Activated B cell treated with CpG ODN at 0.5 μM for 24 hours (primary cell): ENCODE measurements around the gene COPE. TPM values are rescaled to one million over a fixed set of nuclear protein-coding genes. Genes with fewer than 3 reads are reported as not detected.

Source experiments
- ATAC-seq: fragments of 200-7000 bp; cut with Tn5 transposase; one replicate; pipeline ENCODE4 v1.10.0; 2021; ENCODE audit warnings: low read depth, mild to moderate bottlenecking, moderate library complexity
- CTCF ChIA-PET: fragments of 350-600 bp; sonication (Branson Sonifier 250); formaldehyde crosslinking; loops from one replicate; lab custom pipeline; 2021; ENCODE audit warnings: antibody characterized with exemption; lab: Charles Lee
- POLR2A ChIA-PET: fragments of 350-600 bp; sonication (Branson Sonifier 250); formaldehyde crosslinking; loops from one replicate; lab custom pipeline; 2021; ENCODE audit warnings: antibody characterized with exemption; lab: Charles Lee
- DNase-seq: peaks from one replicate; pipeline ENCODE4 v3.0.0; 2022
- H3K27ac Mint-ChIP-seq: one replicate; pipeline ENCODE4 v1.8.0; 2020; ENCODE audit warnings: mixed read lengths
- H3K27me3 Mint-ChIP-seq: one replicate; pipeline ENCODE4 v1.8.0; 2021; ENCODE audit warnings: mixed read lengths
- H3K36me3 Mint-ChIP-seq: one replicate; pipeline ENCODE4 v1.8.0; 2021; ENCODE audit warnings: low read depth, mixed read lengths
- H3K4me1 Mint-ChIP-seq: one replicate; pipeline ENCODE4 v1.8.0; 2021; ENCODE audit warnings: mixed read lengths
- H3K4me3 Mint-ChIP-seq: one replicate; pipeline ENCODE4 v1.8.0; 2020; ENCODE audit warnings: mild to moderate bottlenecking, mixed read lengths
- H3K9me3 Mint-ChIP-seq: one replicate; pipeline ENCODE4 v1.8.0; 2020; ENCODE audit warnings: mixed read lengths
- intact Hi-C: fragments of 100-400 bp; cut with micrococcal nuclease; formaldehyde crosslinking; loops from one replicate; pipeline ENCODE4 v1.15.1; 2024
- total RNA-seq: library from RNA; stranded (reverse); gene quantifications from 2 replicates; pipeline ENCODE4 v1.2.3, GENCODE V29; 2022
- TF ChIP-seq, protein P1 (sequence below): fragments of 200-600 bp; IDR thresholded peaks from one replicate; pipeline ENCODE4 v1.8.0; 2022; ENCODE audit warnings: antibody characterized with exemption, mild to moderate bottlenecking

Gene COPE
- total RNA-seq, 1 donor from 2014 or later = 253 TPM

DNA sequence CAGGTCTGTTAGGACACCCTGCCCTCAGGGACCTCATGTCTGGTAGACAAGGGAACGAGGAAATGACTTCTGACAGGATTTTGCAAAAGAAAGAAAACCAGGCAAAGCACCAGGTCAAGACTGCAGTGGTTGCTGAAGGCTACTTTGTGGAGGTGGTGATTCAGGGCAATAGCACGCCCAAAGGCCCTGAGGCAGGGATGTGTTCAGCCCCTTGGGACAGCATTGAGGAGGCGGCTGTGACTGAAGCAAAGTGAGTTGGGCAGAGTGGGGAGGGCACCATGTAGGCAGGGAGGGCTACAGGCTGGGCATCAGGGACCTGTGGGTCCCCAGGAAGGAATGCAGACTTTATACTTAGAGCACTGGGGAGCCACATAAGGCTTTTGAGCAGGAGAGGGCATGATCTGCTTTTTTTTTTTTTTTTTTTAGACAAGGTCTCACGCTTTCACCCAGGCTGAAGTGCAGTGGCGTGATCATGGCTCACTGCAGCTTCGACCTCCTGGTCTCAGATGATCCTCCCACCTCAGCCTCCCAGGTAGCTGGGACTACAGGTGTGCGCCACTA is 32.6 kb upstream of the COPE start:
- H3K9me3 Mint-ChIP-seq = no peaks in the 10 kb centered on the region
- H3K27ac Mint-ChIP-seq = no peak overlapping the region
- intact Hi-C loops = no loop called here
- H3K36me3 Mint-ChIP-seq = no peaks in the 10 kb centered on the region
- CTCF ChIA-PET = no interaction called here
- no peaks in the 10 kb centered on the region for H3K27me3 Mint-ChIP-seq
- ATAC-seq (no peak), DNase-seq (no peak)
- TF ChIP-seq, protein P1, sequence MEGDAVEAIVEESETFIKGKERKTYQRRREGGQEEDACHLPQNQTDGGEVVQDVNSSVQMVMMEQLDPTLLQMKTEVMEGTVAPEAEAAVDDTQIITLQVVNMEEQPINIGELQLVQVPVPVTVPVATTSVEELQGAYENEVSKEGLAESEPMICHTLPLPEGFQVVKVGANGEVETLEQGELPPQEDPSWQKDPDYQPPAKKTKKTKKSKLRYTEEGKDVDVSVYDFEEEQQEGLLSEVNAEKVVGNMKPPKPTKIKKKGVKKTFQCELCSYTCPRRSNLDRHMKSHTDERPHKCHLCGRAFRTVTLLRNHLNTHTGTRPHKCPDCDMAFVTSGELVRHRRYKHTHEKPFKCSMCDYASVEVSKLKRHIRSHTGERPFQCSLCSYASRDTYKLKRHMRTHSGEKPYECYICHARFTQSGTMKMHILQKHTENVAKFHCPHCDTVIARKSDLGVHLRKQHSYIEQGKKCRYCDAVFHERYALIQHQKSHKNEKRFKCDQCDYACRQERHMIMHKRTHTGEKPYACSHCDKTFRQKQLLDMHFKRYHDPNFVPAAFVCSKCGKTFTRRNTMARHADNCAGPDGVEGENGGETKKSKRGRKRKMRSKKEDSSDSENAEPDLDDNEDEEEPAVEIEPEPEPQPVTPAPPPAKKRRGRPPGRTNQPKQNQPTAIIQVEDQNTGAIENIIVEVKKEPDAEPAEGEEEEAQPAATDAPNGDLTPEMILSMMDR = no peak
- H3K4me3 Mint-ChIP-seq = no peak overlapping the region
- peaks cover 13% of the 10 kb centered on the region for H3K4me1 Mint-ChIP-seq
- POLR2A ChIA-PET = no interaction called here

- Mint-ChIP-seq H3K9me3 (no peaks in the 10 kb centered on the region), H3K36me3 (no peaks in the 10 kb centered on the region), H3K4me3 (no peak overlapping the region), H3K27ac (no peak overlapping the region), H3K4me1 (peaks cover 20% of the 10 kb centered on the region), H3K27me3 (no peaks in the 10 kb centered on the region)
- CTCF ChIA-PET = no interaction called here
- intact Hi-C loops = no loop called here
- ATAC-seq (no peak), DNase-seq (no peak)
- TF ChIP-seq, protein P1 = no peak
- POLR2A ChIA-PET = no interaction called here
Measured at GRCh38 chr19:18949858-18950257, 30.7 kb upstream of the COPE start.

DNA sequence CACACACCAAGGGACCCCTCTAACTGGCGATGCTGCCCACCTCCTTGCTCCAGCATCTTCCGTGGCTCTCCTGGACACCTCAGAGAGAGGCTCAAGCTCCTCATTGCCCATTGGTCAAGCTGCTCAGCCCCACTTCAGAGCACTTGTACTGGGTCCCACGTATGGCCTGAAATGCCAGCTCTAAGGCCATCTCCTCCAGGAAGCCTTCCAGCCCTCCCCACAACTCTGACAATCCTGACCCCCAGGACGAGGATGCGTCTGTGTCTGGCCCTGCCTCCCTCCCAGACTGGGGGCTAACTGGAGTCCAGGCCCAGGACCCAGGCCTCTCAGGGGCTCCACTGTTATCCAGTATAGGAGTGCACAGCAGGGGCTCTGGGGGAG is 29.8 kb upstream of the COPE start:
- Mint-ChIP-seq H3K4me3 (no peak overlapping the region), H3K27me3 (no peaks in the 10 kb centered on the region), H3K36me3 (no peaks in the 10 kb centered on the region), H3K27ac (no peak overlapping the region), H3K4me1 (peaks cover 23% of the 10 kb centered on the region), H3K9me3 (no peaks in the 10 kb centered on the region)
- ATAC-seq = no peak
- ChIA-PET CTCF (no interaction called here), POLR2A (interaction anchor here (0.6 kb wide), 1 partner anchor 19 kb away, joined by 5 read pairs; no protein-coding TSS in a partner anchor)
- TF ChIP-seq, protein P1 = no peak
- intact Hi-C loops = no loop called here
- DNase-seq = no peak

DNA sequence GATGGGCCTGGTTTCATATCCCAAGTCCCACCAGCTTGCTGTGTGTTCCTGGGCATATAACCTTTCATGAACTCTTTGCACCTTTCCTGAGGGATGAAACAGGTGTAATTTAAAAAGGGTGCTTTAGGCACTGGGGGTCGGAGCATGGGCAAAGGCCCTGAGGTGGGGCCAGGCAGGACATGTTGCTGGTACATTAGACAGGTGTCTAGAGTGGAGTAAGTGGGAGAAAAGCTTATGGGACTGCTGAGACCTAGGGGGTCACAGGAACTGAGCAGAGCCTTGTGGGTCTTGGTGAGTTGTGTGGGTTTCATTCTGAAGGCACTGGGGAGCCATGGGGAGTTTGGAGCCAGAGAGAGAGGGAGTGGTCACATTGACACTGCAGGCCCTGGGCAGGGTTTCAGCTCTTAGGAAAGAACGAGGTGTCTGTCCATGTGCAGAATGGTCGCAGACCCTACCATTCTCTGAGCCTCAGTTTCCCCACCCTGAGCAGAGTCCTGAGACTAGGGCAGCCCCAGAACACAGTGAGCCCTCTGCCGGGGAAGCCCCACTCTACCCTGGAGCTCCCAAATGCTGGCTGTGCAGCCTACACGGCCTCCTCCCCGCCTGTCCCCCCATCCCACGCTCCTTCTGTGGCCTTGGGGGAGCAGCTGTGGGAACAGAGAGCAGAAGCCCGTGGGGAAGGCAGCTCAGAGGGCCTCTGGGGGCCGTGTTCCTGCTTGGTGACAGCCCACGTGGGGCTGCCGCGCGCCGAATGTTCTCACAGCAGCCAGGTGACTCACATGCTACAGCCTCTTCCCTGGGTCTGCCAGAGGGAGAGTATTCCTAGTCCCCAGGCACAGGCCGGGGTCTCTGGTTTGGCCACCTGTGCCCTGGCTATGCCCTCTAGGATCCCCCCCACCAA is 29.1 kb upstream of the COPE start:
- H3K27ac Mint-ChIP-seq = no peak overlapping the region
- H3K27me3 Mint-ChIP-seq = no peaks in the 10 kb centered on the region
- no peak for ATAC-seq
- no peak overlapping the region for H3K4me3 Mint-ChIP-seq
- POLR2A ChIA-PET = interaction anchor here (0.6 kb wide), 2 partner anchors 19 to 114 kb away, joined by 3 to 5 read pairs; no protein-coding TSS in a partner anchor
- no peak for DNase-seq
- no peaks in the 10 kb centered on the region for H3K9me3 Mint-ChIP-seq
- intact Hi-C loops = no loop called here
- H3K4me1 Mint-ChIP-seq = peaks cover 23% of the 10 kb centered on the region
- CTCF ChIA-PET = no interaction called here
- no peaks in the 10 kb centered on the region for H3K36me3 Mint-ChIP-seq
- TF ChIP-seq, protein P1 = no peak

DNA sequence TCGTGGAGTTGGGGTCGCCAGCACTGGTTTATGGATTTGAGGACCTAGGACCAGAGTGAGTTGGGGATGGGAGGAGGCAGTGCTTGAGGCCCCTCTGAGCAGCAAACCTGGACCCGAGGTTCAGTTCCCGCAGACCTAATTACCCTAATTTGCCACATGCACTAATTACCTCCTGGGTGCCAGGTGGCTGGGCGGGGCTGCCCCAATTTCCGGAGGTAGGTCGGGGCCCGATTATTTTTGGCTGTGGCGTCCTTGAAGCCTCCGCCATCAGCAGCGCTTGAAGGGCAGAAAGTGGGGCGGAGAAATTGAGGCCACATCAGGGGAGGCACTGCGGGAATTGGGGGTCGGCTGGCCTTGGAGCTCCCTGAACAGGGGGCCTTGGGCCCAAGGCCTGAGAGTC is 27.7 kb upstream of the COPE start:
- ATAC-seq = peak; percentile 31
- no peaks in the 10 kb centered on the region for H3K9me3 Mint-ChIP-seq
- intact Hi-C loops = no loop called here
- no peak for DNase-seq
- POLR2A ChIA-PET = no interaction called here
- H3K4me1 Mint-ChIP-seq = peaks cover 23% of the 10 kb centered on the region
- CTCF ChIA-PET = no interaction called here
- peak overlapping the region; percentile 15 for H3K4me3 Mint-ChIP-seq
- TF ChIP-seq, protein P1 = no peak
- H3K27ac Mint-ChIP-seq = peak overlapping the region; percentile 76
- peaks cover 4% of the 10 kb centered on the region for H3K27me3 Mint-ChIP-seq
- H3K36me3 Mint-ChIP-seq = no peaks in the 10 kb centered on the region
